ENCODE measurements around the gene FANCI.

DNA sequence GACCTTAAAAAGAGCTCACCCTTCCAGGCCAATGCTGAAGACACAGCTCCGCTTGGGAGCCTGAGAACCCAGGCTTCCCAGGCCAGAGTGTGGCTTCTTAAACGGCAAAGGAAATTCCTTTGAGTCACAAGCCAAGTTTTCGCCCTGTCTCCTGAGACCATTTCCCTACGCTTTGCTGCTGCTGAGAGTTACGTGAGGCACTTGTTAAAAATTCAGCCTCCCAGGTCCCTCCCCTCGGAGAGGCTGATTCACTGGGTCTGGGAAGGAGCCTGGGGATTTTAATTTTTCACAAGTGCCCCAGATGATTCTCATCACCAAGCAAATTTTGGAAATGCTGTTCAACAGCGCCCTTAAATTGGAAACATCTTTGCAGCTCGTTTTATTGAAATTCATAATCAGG lies 47.9 kb upstream of the FANCI start:
- TF ChIP-seq CTCF (IDR thresholded peaks at IDR 0.05) (no peak), POLR2AphosphoS5 (IDR thresholded peaks at IDR 0.05) (no peak), POLR2A (IDR thresholded peaks at IDR 0.05) (no peak)
